Measurements from ENCODE around the gene SMIM24. TPM values are rescaled to one million over a fixed set of nuclear protein-coding genes. Genes with fewer than 3 reads are reported as not detected.

The SMIM24 gene
- total RNA-seq, 2 experiments from 2014 or later = 0.31 to 0.36 TPM

DNA sequence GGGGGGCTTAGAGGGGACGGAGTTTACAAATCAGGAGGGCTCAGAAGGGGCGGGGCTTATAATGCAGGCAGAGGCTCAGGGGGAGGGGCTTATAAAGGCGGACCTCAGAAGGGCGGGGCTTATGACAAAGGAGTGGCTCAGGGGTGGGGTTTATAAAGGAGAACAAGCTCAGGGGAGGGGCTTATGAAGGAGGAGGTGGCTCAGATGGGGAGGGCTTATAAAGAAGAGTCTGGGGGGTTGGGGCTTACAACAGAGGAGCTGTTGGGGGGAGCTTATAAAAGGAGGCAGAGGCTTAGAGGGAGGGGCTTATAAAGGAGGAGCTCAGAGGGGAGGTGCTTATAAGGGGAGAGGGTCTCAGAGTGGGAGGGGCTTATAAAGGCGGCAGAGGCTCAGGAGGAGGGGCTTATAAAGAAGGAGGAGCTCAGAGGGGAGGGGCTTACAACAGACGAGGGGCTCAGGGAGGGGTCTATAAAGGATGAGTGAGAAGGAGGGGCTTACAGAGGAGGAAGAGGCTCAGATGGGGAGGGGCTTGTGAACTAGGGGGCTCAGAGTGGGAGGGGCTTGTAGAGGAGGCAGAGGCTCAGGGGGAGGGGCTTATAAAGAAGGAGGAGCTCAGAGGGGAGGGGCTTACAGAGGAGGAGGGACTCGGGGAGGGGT lies 1.0 kb downstream of the SMIM24 start:
- ChIA-PET CTCF (interaction anchor here (0.5 to 1.3 kb wide), 6 partner anchors 39 to 500 kb away, joined by 3 to 4 read pairs (median 3); no protein-coding TSS in a partner anchor), POLR2A (interaction anchor here (0.6 kb wide), 2 partner anchors 43 to 107 kb away, joined by 3 to 6 read pairs; no protein-coding TSS in a partner anchor)

DNA sequence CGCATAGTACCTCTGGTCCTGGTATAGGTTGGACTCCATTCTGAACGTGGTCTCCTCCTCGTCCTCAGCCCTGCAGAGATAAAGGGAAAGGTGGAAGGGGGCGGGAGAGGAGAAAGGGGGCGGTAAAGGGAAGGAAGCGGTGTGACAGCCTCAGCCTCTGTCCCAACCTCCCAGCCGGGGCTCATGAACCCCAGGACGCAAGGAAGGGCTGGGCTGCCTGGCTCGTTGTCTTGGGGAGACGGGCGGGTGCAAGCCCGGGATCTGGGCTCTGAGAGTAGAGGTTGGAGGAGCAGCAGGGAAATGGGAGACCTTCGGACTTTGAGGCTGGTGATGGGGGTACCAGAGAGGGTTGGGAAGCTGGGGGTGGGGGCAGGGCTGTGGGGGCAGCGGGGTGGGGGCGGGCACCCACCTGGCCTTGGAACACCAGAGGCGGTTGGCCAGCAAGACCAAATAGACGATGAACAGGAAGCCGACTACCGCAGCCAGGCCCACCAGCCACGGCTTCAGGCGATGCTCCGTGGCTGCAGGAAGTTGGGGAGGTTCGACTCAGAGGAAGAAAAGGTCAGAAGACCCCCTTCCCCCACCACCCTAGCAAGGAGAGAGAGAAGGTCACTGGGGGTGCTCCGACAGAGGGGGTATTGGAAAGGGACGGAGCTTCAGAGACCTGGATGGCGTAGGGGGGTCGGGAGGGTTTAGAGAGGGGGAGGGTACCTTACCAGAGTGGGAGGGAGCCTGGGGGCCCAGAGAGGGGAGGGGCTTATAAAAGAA lies 1.7 kb downstream of the SMIM24 start:
- ChIA-PET POLR2A (interaction anchor here (0.6 kb wide), 2 partner anchors 42 to 577 kb away, joined by 4 to 6 read pairs; no protein-coding TSS in a partner anchor), CTCF (interaction anchor here (0.6 to 1.3 kb wide), 4 partner anchors 78 to 153 kb away, joined by 3 to 4 read pairs (median 3); no protein-coding TSS in a partner anchor)

DNA sequence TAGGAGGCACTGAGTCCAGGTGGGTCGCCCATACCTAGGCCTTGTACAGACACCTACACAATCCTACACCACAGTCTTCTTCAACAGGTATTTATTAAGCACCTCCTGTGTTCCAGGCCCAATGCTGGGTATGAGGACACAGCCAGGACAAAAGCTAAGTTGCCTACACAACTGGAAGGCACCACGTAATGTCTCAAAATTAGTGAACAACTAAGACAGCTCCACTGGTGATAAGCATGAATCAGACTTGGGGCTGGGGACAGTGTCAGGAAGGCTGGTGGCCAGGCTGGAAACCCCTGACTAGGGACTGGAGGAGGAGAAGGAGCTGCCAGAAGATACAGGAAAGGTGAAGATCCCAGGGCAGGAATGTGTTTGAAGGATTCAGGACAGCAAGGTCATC lies 2.4 kb downstream of the SMIM24 start:
- CTCF ChIA-PET = no interaction called here
- POLR2A ChIA-PET = no interaction called here

DNA sequence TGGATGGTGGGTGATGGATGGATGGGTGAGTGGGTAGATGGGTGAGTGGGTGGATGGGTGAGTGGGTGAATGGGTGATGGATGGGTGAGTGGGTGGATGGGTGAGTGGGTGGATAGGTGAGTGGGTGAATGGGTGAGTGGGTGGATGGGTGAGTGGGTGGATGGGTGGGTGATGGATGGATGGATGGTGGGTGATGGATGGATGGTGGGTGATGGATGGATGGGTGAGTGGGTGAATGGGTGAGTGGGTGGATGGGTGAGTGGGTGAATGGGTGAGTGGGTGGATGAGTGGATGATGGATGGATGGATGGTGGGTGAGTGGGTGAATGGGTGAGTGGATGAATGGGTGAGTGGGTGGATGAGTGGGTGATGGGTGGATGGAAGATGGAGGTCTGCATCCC lies 2.8 kb downstream of the SMIM24 start:
- POLR2A ChIA-PET = no interaction called here
- CTCF ChIA-PET = no interaction called here

DNA sequence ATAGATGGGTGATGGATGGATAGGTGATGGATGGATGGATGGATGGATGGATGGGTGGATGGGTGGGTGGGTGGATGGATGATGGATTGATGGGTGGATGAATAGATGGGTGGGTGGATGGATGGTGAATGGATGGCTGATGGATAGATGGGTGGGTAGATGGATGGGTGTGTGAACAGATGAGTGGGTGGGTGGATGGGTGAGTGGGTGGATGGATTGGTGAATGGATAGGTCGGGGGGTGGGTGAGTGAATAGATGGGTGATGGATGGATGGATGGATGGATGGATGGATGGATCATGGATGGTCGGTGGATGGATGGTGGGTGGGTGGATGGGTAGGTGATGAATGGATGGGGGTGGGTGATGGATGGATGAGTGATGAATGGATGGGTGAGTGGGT lies 3.5 kb downstream of the SMIM24 start:
- POLR2A ChIA-PET = no interaction called here

DNA sequence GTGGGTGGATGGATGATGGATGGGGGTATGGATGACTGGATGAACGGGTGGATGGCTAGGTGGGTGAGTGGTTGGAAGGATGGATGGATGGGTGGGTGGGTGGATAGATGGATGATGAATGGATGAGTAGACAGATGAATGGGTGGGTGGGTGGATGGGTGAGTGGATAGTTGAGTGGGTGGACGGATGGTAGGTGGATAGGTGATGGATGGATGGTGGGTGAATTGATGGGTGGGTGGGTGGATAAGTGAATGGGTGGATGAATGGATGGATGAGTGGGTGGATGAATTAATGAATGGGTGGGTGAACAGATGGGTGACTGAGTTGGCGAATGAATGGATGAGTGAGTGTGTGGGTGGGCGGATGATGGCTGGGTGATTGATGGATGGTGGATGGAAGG lies 4.9 kb downstream of the SMIM24 start:
- ChIA-PET POLR2A (no interaction called here), CTCF (no interaction called here)

More for the DNA sequence above, 3.5 kb downstream of the SMIM24 start:
- CTCF ChIA-PET = interaction anchor here (0.8 kb wide), 1 partner anchor 172 kb away, joined by 3 read pairs; no protein-coding TSS in a partner anchor

DNA sequence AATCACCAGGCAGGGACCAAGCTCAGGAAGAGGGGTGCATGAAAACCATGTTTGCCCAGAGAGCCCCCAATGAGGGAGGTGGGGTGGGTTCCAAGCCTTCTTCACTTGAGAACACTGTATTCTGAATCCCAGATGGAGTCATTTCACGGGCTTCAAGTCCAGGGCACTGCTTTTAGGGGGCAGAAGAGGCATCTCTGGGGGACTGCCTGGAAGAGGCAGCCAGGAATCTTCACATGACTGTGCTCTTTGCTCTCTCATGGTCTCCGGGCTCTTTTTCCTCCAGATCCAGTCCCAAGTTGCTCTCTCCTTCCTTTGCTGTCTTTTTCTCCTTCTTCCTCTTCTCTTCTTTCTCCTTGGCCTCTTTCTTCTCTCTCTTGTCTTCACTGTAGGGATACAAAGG lies 5.7 kb downstream of the SMIM24 start:
- POLR2A ChIA-PET = no interaction called here
- CTCF ChIA-PET = interaction anchor here (4.9 kb wide), 1 partner anchor 148 kb away, joined by 25 read pairs; no protein-coding TSS in a partner anchor

DNA sequence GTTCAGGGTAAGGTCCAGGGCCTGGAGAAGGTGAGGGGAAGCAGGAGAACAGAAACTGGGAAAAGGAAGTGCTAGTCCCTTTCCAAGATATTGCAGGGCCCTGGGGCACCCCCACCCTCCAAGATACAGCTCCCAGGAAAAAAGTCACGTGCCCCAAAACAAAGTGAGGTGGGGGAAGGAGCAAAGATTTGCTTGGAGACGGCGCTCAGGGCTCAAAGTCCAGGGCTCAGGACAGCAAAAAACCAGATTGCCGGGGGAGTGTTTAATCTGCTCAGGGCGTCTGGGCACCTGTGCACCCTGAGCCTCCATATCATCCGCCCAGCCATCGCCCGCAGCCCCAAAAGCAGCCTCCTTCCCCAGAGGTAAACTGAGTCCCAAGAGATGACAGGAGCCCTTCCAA lies 6.3 kb downstream of the SMIM24 start:
- ChIA-PET POLR2A (no interaction called here), CTCF (interaction anchor here (1.8 to 4.9 kb wide), 2 partner anchors 140 to 147 kb away, joined by 4 to 25 read pairs; no protein-coding TSS in a partner anchor)

DNA sequence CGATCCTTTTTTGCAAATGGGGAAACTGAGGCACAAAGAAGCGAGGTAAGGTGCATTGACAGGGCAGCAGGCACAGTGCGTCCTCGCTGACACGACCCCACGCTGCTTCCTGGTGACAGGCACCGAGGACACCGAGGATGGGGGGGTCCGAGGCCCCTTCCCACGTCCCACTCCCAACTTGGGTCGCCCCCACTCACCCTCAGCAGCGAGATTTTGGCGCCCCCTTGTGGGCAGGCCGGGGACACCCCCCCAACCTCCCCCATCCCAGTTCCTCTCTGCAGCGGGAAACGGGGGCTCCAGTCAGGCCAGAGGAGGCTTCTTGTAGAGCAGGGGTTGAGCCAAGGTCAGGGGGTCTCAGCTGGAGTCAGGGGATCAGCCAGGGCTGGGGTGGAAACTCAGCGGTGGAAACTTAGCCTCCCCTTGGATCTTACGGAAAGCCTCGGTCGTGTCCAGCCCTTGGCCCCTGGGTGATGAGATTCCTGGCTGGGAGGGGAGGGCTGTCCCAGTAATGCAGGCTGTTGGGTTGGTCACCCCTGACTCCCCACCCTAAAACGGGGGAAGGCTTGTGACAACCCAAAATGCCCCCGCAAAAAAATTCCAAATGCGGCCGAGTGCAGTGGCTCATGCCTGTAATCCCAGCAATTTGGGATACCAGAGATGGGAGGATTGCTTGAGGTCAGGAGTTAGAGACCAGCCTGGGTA lies 8.2 kb downstream of the SMIM24 start:
- CTCF ChIA-PET = interaction anchor here (0.5 to 4.9 kb wide), 15 partner anchors 11 to 521 kb away, joined by 3 to 25 read pairs (median 4); no protein-coding TSS in a partner anchor
- POLR2A ChIA-PET = no interaction called here

DNA sequence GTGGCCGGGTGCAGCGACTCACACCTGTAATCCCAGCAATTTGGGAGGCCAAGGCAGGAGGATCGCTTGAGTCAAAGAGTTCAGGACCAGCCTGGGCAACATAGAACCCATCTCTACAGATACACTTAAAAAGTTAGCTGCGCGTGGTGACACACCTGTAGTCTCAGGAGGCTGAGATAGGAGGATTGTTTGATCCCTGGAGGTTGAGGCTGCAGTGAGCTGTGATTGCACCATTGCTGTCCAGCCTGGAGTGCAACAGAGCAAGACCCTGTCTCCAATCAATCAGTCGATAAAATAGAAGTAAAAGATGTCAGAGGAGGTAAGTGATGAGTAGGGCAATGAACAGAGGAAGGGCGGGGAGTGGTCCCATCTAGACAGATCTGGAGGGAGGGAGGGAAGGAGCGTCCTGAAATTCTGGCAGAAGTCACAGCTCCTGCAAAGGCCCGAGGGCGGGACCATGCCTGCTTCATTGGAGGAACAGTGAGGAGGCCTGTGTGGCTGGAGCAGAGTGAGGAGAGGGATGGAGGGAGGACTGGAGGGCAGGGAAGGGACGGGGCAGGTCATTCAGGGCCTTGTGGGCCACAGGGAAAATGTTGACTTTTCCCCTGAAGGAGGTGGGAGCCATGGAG lies 9.7 kb downstream of the SMIM24 start:
- ChIA-PET CTCF (interaction anchor here (0.7 to 4.9 kb wide), 8 partner anchors 11 to 153 kb away, joined by 3 to 25 read pairs (median 4); partner anchors contain the start of gene DOHH), POLR2A (interaction anchor here (0.6 kb wide), 1 partner anchor 144 kb away, joined by 3 read pairs; no protein-coding TSS in a partner anchor)

DNA sequence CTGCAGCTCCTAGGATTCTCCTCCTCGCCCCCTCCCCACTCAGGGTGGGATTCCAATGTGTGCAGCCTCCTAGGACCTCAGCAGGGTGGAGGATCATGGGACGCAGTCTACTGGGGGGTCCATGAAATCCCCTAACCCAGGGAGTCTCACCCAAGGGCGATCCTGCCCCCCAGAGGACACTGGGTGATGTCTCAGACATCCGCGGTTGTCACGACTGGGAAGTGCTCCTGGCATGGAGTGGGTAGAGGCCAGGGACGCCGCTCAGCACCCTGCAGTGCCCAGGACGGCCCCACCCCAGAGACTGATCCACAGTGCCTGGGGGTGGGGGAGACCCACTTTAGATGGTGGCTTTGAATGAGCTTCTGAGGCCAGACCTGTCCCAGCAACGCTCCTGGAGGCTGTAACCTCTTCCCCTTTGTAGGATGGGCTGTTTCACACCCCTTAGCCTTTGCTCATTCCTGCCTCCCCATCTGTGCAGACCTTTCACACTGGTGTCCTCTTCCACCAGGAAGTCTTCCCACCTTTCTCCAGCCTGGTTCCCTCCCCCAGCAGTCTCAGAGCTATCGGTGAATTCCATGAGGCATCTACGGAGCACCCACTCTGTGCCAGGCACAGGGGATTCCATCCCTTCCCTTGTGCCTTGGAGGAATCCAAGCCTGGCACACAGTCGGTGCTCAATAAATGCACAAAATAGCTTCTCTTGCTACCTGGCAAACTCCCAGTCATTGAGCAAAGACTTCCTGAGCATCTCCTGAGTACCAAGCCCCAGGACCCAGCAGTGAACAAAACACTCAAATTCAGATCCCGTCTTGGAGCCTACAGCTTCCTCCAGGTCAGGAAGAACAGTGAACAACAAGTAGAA lies 10.5 kb downstream of the SMIM24 start:
- CTCF ChIA-PET = interaction anchor here (0.6 to 4.9 kb wide), 5 partner anchors 15 to 146 kb away, joined by 3 to 25 read pairs (median 5); partner anchors contain the start of gene DOHH
- POLR2A ChIA-PET = no interaction called here

DNA sequence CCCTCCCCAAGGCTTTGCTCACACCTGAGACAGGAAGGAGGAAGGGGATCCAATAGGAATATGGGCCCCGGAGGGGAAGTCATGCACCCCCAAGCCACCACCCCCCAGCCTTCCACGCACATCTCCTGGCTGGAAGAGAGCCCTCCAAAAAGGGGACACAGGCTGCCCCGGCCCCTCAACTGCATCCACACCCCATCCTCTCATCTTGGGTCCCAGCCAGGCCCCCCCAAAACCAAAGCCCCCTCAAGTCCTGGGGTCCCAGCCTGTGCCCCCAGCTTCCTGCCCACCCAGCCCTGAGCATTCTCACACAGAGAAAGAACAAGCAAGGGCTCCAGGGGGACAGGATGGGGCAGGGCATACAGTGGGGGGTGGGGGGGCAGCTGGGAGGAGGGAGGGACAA lies 12.1 kb downstream of the SMIM24 start:
- ChIA-PET POLR2A (interaction anchor here (0.6 kb wide), 2 partner anchors 160 to 255 kb away, joined by 3 read pairs; no protein-coding TSS in a partner anchor), CTCF (no interaction called here)

DNA sequence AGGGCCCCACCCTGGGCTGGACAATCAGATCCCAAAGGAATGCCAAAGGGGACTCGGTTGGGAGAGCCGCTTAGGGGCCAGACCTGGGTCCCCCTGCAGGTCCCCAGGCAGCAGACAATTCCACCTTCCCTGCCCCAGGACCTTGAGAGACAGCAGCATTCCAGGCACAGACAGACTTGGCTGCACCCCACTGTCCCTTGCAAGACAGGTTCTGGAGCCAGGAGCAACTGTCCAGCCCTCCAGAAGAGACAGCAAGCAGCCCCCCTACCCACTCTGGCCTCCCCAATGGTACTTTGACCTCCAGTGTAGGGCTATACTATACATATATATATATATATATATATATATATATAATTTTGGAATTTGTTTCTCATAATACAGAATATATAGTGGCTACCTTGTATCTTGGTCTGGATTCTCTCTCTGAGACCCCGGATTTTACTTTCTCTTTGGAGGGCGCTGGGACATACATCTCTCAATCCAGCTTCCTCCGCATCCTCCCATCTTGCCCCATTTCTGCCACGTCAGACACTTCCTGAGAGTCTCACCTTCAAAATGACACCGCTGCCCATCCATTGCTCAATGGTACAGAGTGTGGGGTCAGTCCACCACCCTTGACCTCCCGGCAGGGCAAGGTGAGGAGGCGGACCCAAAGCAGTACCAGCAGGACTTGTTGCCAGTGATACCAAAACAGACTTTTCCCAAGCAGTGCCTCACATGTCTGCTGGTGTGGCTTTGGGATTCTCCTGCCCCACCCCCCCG lies 12.7 kb downstream of the SMIM24 start:
- CTCF ChIA-PET = no interaction called here
- POLR2A ChIA-PET = no interaction called here

DNA sequence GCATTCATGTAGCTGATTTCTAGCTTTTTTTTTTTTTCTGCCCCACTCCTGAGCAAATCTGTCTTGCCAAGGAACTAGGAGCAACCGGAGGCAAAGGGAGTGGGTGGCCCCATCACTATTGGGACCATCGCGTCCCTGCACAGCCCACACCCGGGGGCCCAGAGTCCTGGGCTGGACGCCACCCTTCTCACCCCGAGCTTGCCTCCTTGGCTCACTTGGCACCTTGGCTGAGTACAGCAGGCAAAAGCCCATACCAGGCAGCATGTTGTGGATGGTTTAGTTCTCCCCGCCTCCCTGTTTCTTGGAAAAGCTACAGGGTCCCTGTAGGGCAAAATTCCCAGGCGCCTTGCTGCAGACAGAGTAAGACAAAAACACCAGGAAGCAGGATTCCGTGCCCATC lies 13.7 kb downstream of the SMIM24 start:
- ChIA-PET CTCF (interaction anchor here (0.9 kb wide), 1 partner anchor 158 kb away, joined by 3 read pairs; no protein-coding TSS in a partner anchor), POLR2A (no interaction called here)

DNA sequence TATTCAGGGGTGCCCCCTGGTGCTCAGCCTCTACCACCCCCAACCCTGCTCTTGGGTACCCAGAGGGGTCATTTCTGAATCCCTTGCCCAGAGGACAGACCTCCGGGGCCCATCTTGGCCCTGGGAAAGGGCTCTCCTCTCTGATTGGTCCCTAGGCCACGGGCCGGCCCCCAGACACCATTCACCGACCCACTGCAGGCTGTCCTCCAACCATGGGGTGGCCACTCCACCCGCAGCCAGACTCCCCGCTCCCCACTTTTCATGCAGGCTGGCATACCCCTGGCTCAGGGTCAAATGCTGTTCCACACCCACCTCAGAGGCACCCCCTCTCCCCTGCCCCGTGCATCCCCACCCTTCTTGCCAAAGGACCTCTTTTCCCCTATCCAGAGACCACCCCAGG lies 14.8 kb downstream of the SMIM24 start:
- POLR2A ChIA-PET = interaction anchor here (0.6 kb wide), 1 partner anchor 12 kb away, joined by 9 read pairs; no protein-coding TSS in a partner anchor
- CTCF ChIA-PET = interaction anchor here (1.0 to 2.2 kb wide), 2 partner anchors 19 to 160 kb away, joined by 3 to 7 read pairs; no protein-coding TSS in a partner anchor

DNA sequence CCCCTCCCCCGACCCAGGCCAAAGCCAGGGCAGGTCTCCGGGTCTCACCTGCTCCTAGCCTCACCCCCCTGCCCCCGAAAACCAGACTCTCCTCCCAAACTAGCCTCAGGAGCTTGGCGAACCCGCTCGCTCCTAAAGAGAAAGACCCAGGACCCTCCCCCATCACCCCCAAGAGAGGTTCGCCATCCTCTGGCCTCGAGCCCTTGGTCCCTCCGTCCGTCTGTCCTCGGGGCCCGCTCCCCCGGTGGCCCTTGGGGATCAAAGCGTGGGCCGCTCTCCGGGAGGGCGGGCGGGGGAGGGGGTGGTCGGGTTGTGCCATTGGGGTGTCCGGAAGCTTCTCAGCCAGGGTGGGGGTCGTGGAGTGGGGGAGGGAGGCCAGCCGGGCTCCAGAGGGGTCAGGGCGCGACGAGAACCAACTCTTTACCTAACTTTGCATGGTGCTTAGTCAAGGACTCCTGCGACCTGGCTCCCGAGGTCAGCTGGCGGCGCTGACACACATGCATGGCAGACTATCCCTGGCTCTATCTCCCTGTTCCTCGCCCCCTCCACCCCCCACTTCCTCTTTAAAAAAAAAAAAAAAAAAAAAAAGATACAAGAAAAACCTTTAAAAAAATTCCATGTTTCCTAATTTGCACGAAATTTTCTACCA lies 15.6 kb downstream of the SMIM24 start:
- ChIA-PET POLR2A (interaction anchor here (0.6 kb wide), 2 partner anchors 12 to 126 kb away, joined by 3 to 9 read pairs; no protein-coding TSS in a partner anchor), CTCF (interaction anchor here (0.6 to 2.2 kb wide), 4 partner anchors 20 to 225 kb away, joined by 3 to 7 read pairs (median 4); no protein-coding TSS in a partner anchor)

Data from activated CD8-positive, alpha-beta memory T cell treated with anti-CD3 and anti-CD28 coated beads for 36 hours (primary cell).